ENCODE results near the gene HNF1B. TPM values are rescaled to one million over a fixed set of nuclear protein-coding genes. Genes with fewer than 3 reads are reported as not detected.
"Not testable (repeated sequence)": the region's sequence is repeated elsewhere in the genome, so short reads cannot be mapped to it uniquely, and the experiment has no call there.

The HNF1B gene
- total and polyA plus RNA-seq, 5 experiments from 2014 or later = not detected

- DNase-seq = no peak
- Mint-ChIP-seq H3K27me3 (peaks cover 0 to 2% (median 0%) of the 10 kb centered on the region in 5 donors), H3K4me3 (no peak overlapping the region), H3K9me3 (peaks cover 0 to 6% (median 0%) of the 10 kb centered on the region in 9 donors), H3K27ac (no peak overlapping the region), H3K36me3 (peaks cover 0 to 4% (median 0%) of the 10 kb centered on the region in 3 donors), H3K4me1 (peaks cover 2 to 13% (median 5%) of the 10 kb centered on the region in 4 donors)
- ATAC-seq = no peak
- POLR2A ChIA-PET = no interaction called here
Measured at GRCh38 chr17:37691807-37692206, 53.1 kb downstream of the HNF1B start.

GRCh38 chr17:37689317-37689716 is 55.5 kb downstream of the HNF1B start:
- peaks cover 0 to under 1% (median 0%) of the 10 kb centered on the region in 9 donors for H3K9me3 Mint-ChIP-seq
- no peak overlapping the region for H3K27ac Mint-ChIP-seq
- no peak overlapping the region for H3K4me3 Mint-ChIP-seq
- no peak for DNase-seq
- peaks cover 0 to 4% (median 0%) of the 10 kb centered on the region in 5 donors for H3K27me3 Mint-ChIP-seq
- ATAC-seq = no peak
- no peaks in the 10 kb centered on the region for H3K36me3 Mint-ChIP-seq
- POLR2A ChIA-PET = no interaction called here
- H3K4me1 Mint-ChIP-seq = no peaks in the 10 kb centered on the region

DNA sequence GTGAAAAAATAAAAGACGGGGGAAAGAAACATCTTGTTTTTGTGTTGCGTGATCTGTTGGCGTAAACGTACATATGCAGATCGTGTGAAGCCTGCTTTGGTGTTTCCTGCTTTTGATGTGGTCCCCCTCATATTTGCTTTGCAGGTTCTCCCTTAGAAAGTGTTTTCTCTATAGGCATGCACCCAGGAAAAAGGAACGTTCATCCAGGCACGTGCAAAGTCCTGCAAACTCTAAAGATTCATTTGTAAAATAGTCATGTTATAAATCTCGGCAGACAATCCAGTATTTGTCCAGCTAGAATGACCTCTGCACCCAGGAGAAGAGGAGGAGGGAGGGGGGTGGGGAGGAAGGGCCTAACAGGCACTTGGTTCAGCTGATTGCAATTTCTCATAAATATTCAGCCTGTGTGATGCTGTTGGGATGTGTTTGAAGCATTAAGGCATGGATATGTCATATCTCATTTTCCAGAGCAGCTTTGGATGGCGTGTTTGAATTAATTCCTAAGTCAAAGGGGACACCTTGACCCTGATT is 61.3 kb downstream of the HNF1B start:
- DNase-seq = peak in 3 of 10 donors; percentile 14 to 44 (median 31)
- Mint-ChIP-seq H3K4me3 (peak overlapping the region in 2 of 10 donors; percentile 5 to 10), H3K4me1 (peaks cover 7 to 23% (median 11%) of the 10 kb centered on the region in 4 donors), H3K9me3 (peaks cover 0 to 4% (median under 1%) of the 10 kb centered on the region in 9 donors), H3K27ac (peak overlapping the region in 1 of 10 donors; percentile 53), H3K36me3 (peaks cover 0 to 2% (median under 1%) of the 10 kb centered on the region in 3 donors), H3K27me3 (peaks cover 0 to 6% (median 0%) of the 10 kb centered on the region in 5 donors)
- POLR2A ChIA-PET = no interaction called here
- ATAC-seq = peak in 1 of 2 donors; percentile 65

DNA sequence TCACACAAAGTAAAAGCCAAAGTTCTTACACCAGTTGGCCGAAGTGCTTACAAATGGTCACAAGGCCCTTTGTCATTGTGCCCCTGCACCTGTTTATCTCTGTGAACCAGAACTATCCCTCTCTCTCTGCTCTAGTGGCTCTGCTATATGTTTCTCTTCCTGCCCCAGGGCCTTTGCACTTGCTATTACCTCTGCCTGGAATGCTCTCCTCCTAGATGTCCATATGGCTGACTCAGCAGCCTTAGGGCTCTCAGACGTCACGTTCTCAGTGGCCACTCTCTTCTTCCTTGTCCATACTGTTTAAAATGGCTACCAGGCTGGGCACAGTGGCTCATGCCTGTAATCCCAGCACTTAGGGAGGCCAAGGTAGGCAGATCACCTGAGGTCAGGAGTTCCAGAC is 62.9 kb downstream of the HNF1B start:
- no peak overlapping the region for H3K4me3 Mint-ChIP-seq

GRCh38 chr17:37679995-37680394 is 64.9 kb downstream of the HNF1B start:
- H3K36me3 Mint-ChIP-seq, DNase-seq, ATAC-seq, H3K4me3 Mint-ChIP-seq, POLR2A ChIA-PET, H3K9me3 Mint-ChIP-seq, H3K27ac Mint-ChIP-seq: not testable (repeated sequence)
- peaks cover 7 to 23% (median 11%) of the 10 kb centered on the region in 4 donors for H3K4me1 Mint-ChIP-seq
- peaks cover 2 to 17% (median 13%) of the 10 kb centered on the region in 5 donors for H3K27me3 Mint-ChIP-seq

More for the DNA sequence above, 62.9 kb downstream of the HNF1B start:
- Mint-ChIP-seq H3K9me3 (peaks cover 0 to 9% (median 3%) of the 10 kb centered on the region in 9 donors), H3K36me3 (peaks cover 0 to 5% (median 3%) of the 10 kb centered on the region in 3 donors), H3K27me3 (peaks cover 0 to 17% (median 7%) of the 10 kb centered on the region in 5 donors), H3K27ac (peak overlapping the region in 1 of 10 donors; percentile 57), H3K4me1 (peaks cover 7 to 23% (median 11%) of the 10 kb centered on the region in 4 donors)
- ATAC-seq = no peak
- POLR2A ChIA-PET = no interaction called here
- no peak for DNase-seq

DNA sequence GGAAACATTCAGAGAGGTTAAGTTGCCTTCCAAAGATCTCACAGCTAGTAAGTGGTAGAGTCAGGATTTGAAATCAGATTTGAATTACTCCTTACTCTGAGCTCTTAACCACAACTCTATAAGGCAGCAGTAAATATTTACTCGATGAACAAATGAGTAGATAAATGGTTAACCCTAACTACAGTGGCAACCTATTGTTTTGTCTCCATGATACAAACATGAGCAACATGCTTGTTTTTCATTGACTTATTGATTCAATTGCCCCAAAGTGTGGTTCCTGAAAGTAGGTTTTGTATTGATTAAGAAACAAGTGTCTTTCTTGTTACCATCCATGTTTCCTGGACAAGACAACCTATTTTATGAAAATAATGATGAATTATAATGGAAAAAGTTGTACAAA is 66.8 kb downstream of the HNF1B start:
- Mint-ChIP-seq H3K27me3 (peaks cover 2 to 18% (median 14%) of the 10 kb centered on the region in 5 donors), H3K36me3 (peaks cover 0 to 5% (median 3%) of the 10 kb centered on the region in 3 donors), H3K4me1 (peaks cover 0 to 10% (median 2%) of the 10 kb centered on the region in 4 donors), H3K4me3 (no peak overlapping the region), H3K9me3 (peaks cover 0 to 9% (median 3%) of the 10 kb centered on the region in 9 donors), H3K27ac (no peak overlapping the region)
- ATAC-seq = no peak
- no peak for DNase-seq
- POLR2A ChIA-PET = no interaction called here

DNA sequence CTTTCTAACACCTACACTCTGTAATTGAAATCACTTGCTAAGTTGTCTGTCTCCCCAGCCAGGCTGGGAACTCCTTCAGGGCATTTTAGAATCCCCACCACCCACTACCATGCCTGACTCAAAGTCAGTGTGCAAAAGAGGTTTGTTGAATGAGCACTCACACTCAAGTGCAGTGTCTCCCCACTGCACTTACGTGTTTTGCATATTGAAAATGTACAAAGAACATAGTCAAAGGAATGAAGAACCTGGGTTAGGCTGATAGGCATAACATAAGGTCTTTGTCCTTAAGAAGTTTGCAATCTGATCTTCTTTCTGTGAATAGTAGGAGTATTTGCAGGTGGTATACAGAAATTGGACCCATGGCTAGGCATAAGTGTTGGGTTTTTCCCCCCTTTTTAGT is 67.8 kb downstream of the HNF1B start:
- POLR2A ChIA-PET = no interaction called here
- Mint-ChIP-seq H3K9me3 (peaks cover 0 to 9% (median 3%) of the 10 kb centered on the region in 9 donors), H3K27me3 (peaks cover 2 to 18% (median 14%) of the 10 kb centered on the region in 5 donors), H3K27ac (no peak overlapping the region), H3K4me3 (no peak overlapping the region), H3K4me1 (peaks cover 0 to 4% (median 1%) of the 10 kb centered on the region in 4 donors), H3K36me3 (peaks cover 0 to 5% (median 3%) of the 10 kb centered on the region in 3 donors)
- ATAC-seq = no peak
- DNase-seq = no peak

GRCh38 chr17:37676115-37676925 is 68.5 kb downstream of the HNF1B start:
- DNase-seq (no peak), ATAC-seq (no peak)
- H3K9me3 Mint-ChIP-seq = peaks cover 0 to 9% (median 3%) of the 10 kb centered on the region in 9 donors
- POLR2A ChIA-PET = no interaction called here
- no peak overlapping the region for H3K4me3 Mint-ChIP-seq
- H3K27ac Mint-ChIP-seq = no peak overlapping the region
- H3K4me1 Mint-ChIP-seq = no peaks in the 10 kb centered on the region
- peaks cover 0 to 5% (median 3%) of the 10 kb centered on the region in 3 donors for H3K36me3 Mint-ChIP-seq
- H3K27me3 Mint-ChIP-seq = peaks cover 2 to 18% (median 14%) of the 10 kb centered on the region in 5 donors

GRCh38 chr17:37674511-37674910 is 70.3 kb downstream of the HNF1B start:
- POLR2A ChIA-PET = no interaction called here
- H3K36me3 Mint-ChIP-seq = peaks cover 0 to 5% (median 3%) of the 10 kb centered on the region in 3 donors
- no peak overlapping the region for H3K4me3 Mint-ChIP-seq
- H3K27ac Mint-ChIP-seq = no peak overlapping the region
- no peaks in the 10 kb centered on the region for H3K4me1 Mint-ChIP-seq
- no peak for ATAC-seq
- peaks cover 0 to 9% (median 3%) of the 10 kb centered on the region in 9 donors for H3K9me3 Mint-ChIP-seq
- no peak for DNase-seq
- H3K27me3 Mint-ChIP-seq = peaks cover 2 to 18% (median 14%) of the 10 kb centered on the region in 5 donors

GRCh38 chr17:37673386-37673785 is 71.5 kb downstream of the HNF1B start:
- H3K4me1 Mint-ChIP-seq = no peaks in the 10 kb centered on the region
- H3K27ac Mint-ChIP-seq = no peak overlapping the region
- H3K27me3 Mint-ChIP-seq = peaks cover 2 to 18% (median 13%) of the 10 kb centered on the region in 5 donors
- H3K9me3 Mint-ChIP-seq = peaks cover 0 to 4% (median 0%) of the 10 kb centered on the region in 9 donors
- peaks cover 0 to 2% (median under 1%) of the 10 kb centered on the region in 3 donors for H3K36me3 Mint-ChIP-seq
- ATAC-seq (no peak), DNase-seq (no peak)
- no peak overlapping the region for H3K4me3 Mint-ChIP-seq
- POLR2A ChIA-PET = no interaction called here

DNA sequence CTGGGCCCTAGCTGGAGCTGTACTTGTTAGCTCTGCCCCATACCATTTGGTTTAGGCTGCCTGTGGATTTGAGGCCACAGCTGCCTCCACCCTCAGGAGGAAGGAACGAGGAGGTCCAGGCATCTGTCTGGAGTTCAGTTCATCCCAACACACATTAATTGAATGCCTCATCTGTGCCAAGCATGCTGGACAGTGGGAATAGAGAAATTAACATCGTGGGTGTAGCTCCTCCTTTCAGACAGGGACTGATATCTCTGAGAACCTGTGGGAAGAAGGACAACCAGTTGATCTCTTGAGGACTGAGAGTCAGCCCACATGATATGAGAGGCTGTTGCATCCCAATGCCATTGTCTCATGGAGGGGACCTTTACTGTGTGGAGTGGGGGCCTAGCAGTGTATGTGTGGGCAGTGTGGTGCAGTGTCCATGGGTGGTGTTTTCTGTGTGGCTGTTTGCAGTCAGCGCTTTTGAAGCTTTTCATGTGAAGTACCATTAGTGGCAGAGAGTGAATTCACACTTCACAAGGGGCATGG is 72.2 kb downstream of the HNF1B start:
- peaks cover 2 to 18% (median 5%) of the 10 kb centered on the region in 5 donors for H3K27me3 Mint-ChIP-seq
- H3K27ac Mint-ChIP-seq = peak overlapping the region in 1 of 10 donors; percentile 8
- H3K9me3 Mint-ChIP-seq = no peaks in the 10 kb centered on the region
- no peak overlapping the region for H3K4me3 Mint-ChIP-seq
- no peaks in the 10 kb centered on the region for H3K36me3 Mint-ChIP-seq
- POLR2A ChIA-PET = no interaction called here
- DNase-seq (no peak), ATAC-seq (no peak)
- H3K4me1 Mint-ChIP-seq = no peaks in the 10 kb centered on the region

DNA sequence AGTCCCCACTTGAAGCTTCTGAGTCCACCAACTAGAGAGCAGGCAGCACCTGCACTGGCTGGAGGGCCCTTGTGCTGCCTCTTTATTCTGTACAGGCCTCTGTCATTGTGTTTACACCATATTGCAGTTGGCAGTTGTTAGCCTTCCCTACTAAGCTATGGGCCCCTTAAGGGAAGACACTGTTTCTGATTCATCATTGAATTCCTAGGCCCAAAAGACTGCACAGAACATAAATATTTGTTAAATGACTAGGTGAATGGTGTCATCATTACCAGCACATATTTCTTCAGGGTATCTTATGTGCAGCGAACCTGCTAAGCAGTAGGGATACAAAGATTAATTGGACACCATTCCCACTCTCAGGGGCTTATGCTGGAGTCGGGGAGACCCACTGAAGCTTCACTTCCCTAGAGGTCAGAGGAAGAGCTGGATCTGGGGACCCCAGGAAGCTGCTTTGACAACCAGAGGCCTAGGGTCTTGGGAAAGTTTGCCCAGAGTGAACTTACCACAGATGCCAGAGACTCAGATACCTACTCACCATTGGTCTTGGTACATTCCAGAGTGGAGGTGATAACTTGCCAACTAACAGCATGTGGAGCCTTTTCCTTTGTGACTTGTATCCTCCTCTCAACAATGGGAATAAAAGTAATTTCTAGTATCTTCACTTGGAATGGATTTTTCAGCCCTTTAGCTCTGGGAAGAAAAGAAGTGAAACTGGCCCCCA is 72.9 kb downstream of the HNF1B start:
- Mint-ChIP-seq H3K36me3 (no peaks in the 10 kb centered on the region), H3K9me3 (no peaks in the 10 kb centered on the region), H3K4me3 (no peak overlapping the region), H3K27me3 (peaks cover 0 to 18% (median 2%) of the 10 kb centered on the region in 5 donors), H3K4me1 (no peaks in the 10 kb centered on the region), H3K27ac (no peak overlapping the region)
- no peak for DNase-seq
- no peak for ATAC-seq
- POLR2A ChIA-PET = no interaction called here
